ENCODE measurements around the gene FAM241A.

GRCh38 chr4:112181358-112182000, 36.2 kb downstream of the FAM241A start:
- TF ChIP-seq, protein P1, sequence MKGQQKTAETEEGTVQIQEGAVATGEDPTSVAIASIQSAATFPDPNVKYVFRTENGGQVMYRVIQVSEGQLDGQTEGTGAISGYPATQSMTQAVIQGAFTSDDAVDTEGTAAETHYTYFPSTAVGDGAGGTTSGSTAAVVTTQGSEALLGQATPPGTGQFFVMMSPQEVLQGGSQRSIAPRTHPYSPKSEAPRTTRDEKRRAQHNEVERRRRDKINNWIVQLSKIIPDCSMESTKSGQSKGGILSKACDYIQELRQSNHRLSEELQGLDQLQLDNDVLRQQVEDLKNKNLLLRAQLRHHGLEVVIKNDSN (IDR thresholded peaks at IDR 0.05), result no peak
- TF ChIP-seq FOXM1 (IDR thresholded peaks at IDR 0.05; ENCODE audit: borderline replicate concordance, low read depth) (no peak), RAD21 (IDR thresholded peaks at IDR 0.05; ENCODE audit: low read depth) (no peak)

Data from Ishikawa (cell line).